HEK293T (cell line): ENCODE data around the gene COL12A1.

ENCODE experiments used
- ARNT ChIP-seq: fragments of 450-650 bp; IDR thresholded peaks from 2 replicates; pipeline ENCODE4 v1.6.1; 2017; ENCODE audit warnings: mild to moderate bottlenecking
- BHLHE40 ChIP-seq: fragments of 450-650 bp; IDR thresholded peaks from 2 replicates; pipeline ENCODE4 v1.6.1; 2016; ENCODE audit warnings: mild to moderate bottlenecking, moderate library complexity, borderline replicate concordance
- CTBP1 ChIP-seq: fragments of 450-650 bp; IDR thresholded peaks from 2 replicates; pipeline ENCODE4 v1.6.1; 2016; ENCODE audit warnings: borderline replicate concordance
- ELF4 ChIP-seq: fragments of 450-650 bp; IDR thresholded peaks from 2 replicates; pipeline ENCODE4 v1.6.1; 2017; ENCODE audit warnings: antibody characterized with exemption
- FOXA1 ChIP-seq: fragments of 450-650 bp; IDR thresholded peaks from 2 replicates; pipeline ENCODE4 v1.6.1; 2016; ENCODE audit warnings: mild to moderate bottlenecking
- FOXM1 ChIP-seq: fragments of 450-650 bp; IDR thresholded peaks from 2 replicates; pipeline ENCODE4 v1.6.1; 2017; ENCODE audit warnings: mild to moderate bottlenecking, borderline replicate concordance
- HDGF ChIP-seq: fragments of 450-650 bp; IDR thresholded peaks from 2 replicates; pipeline ENCODE4 v1.6.1; 2017; ENCODE audit warnings: antibody characterized with exemption, borderline replicate concordance
- LEF1 ChIP-seq: fragments of 450-650 bp; IDR thresholded peaks from 2 replicates; pipeline ENCODE4 v1.6.1; 2017; ENCODE audit warnings: mild to moderate bottlenecking, borderline replicate concordance
- NFRKB ChIP-seq: fragments of 450-650 bp; IDR thresholded peaks from 2 replicates; pipeline ENCODE4 v1.6.1; 2016; ENCODE audit warnings: mild to moderate bottlenecking, moderate library complexity
- SP1 ChIP-seq: fragments of 450-650 bp; IDR thresholded peaks from 2 replicates; pipeline ENCODE4 v1.6.1; 2017
- TARDBP ChIP-seq: fragments of 450-650 bp; IDR thresholded peaks from 2 replicates; pipeline ENCODE4 v1.6.1; 2016
- TF ChIP-seq, protein P1 (sequence below): fragments of 450-650 bp; IDR thresholded peaks from 2 replicates; pipeline ENCODE4 v1.6.1; 2016

DNA sequence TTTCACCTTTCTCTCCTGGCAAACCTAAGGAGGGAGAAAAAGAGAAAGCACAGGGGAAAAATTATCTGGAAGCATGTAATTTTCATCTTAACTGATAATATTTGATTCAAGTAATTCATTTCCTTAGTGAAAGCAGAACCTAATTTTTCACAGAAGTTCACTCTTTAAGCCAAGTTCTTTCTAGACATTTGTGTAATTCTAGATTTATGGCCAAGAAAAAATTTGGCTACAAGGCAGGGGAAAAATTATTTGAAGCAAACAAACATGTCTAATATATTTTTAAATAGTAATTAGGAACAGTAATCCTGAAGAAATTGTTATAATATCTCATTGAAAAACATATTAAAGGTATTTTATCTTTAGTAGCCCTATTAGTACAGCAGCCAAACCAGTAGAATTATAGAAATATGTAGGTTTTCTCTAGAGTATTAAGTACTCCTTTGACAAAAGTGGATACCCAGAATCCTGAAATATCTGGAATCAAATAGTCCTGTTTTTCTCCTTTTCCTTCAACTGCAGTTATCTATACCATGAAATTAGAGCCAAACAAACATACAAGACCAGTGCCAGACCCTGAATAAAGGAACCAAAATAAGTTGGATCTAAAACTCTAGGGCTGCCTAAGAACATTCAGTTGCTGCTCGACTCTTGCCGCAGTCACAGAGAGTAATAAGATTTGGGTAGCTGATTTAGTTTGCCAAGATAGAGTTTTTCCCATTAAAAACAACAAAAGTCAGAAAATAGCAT is 116.5 kb downstream of the COL12A1 start:
- no peak for TF ChIP-seq NFRKB
- TF ChIP-seq TARDBP = no peak
- TF ChIP-seq FOXM1 = no peak
- TF ChIP-seq ELF4 = no peak
- TF ChIP-seq HDGF = no peak
- TF ChIP-seq SP1 = no peak
- no peak for TF ChIP-seq FOXA1
- no peak for TF ChIP-seq CTBP1
- no peak for TF ChIP-seq BHLHE40
- TF ChIP-seq, protein P1, sequence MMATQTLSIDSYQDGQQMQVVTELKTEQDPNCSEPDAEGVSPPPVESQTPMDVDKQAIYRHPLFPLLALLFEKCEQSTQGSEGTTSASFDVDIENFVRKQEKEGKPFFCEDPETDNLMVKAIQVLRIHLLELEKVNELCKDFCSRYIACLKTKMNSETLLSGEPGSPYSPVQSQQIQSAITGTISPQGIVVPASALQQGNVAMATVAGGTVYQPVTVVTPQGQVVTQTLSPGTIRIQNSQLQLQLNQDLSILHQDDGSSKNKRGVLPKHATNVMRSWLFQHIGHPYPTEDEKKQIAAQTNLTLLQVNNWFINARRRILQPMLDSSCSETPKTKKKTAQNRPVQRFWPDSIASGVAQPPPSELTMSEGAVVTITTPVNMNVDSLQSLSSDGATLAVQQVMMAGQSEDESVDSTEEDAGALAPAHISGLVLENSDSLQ = no peak
- no peak for TF ChIP-seq ARNT
- no peak for TF ChIP-seq LEF1
